ENCODE measurements around the gene RRAGA.

DNA sequence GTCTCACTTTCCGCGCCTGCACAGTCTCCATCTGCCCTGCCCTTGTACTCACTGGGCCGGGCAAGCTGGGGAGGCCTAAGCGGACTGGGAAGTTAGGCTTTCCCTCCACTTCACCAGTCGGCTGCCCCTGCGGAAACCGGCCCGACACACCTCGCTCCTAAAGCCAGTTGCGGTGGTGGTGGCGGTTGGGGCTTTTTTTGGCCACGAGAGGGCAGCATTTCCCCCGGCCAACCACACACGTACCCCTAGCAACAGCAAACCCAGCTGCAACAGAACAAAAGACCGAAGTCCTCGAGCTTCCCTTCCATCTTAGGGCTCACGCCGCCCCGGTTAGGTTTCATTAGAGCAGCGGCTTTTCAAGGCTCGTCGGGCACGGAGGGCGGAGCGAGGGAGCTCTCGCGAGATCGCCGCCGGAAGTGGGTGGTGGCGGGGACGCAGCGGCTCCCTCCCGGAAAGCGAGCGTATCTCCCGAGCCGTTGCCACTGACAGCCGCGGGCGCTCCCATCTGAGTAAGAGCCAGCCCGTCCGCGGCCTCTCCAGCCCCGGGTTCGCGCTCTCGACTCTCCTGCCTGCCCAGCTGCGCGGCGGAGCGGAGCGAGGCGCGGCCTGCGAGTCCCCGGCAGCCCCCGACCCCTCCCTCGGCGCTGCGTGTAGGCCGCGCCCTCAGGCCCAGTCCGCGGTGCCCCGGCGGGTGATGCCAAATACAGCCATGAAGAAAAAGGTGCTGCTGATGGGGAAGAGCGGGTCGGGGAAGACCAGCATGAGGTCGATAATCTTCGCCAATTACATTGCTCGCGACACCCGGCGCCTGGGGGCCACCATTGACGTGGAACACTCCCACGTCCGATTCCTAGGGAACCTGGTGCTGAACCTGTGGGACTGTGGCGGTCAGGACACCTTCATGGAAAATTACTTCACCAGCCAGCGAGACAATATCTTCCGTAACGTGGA lies at the start of gene RRAGA:
- TF ChIP-seq, protein P1, sequence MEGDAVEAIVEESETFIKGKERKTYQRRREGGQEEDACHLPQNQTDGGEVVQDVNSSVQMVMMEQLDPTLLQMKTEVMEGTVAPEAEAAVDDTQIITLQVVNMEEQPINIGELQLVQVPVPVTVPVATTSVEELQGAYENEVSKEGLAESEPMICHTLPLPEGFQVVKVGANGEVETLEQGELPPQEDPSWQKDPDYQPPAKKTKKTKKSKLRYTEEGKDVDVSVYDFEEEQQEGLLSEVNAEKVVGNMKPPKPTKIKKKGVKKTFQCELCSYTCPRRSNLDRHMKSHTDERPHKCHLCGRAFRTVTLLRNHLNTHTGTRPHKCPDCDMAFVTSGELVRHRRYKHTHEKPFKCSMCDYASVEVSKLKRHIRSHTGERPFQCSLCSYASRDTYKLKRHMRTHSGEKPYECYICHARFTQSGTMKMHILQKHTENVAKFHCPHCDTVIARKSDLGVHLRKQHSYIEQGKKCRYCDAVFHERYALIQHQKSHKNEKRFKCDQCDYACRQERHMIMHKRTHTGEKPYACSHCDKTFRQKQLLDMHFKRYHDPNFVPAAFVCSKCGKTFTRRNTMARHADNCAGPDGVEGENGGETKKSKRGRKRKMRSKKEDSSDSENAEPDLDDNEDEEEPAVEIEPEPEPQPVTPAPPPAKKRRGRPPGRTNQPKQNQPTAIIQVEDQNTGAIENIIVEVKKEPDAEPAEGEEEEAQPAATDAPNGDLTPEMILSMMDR (IDR thresholded peaks at IDR 0.05; ENCODE audit: extremely low read depth in 1 of 2, insufficient read depth in 1 of 2, low read depth in 1 of 2, low read length in 2 of 2) = peak; percentile 81 to 91
- TF ChIP-seq GATA2 (IDR thresholded peaks at IDR 0.05; ENCODE audit: insufficient read depth, insufficient read length, low read depth, low read length) (no peak), EZH2 (IDR thresholded peaks at IDR 0.05; ENCODE audit: borderline replicate concordance, low read depth, low read length, severe bottlenecking) (no peak), POLR2A (IDR thresholded peaks at IDR 0.05; ENCODE audit: low read depth, low read length) (peak; percentile 97), POLR2AphosphoS5 (IDR thresholded peaks at IDR 0.05; ENCODE audit: insufficient read depth, low read depth, low read length) (peak; percentile 62), FOS (IDR thresholded peaks at IDR 0.05; ENCODE audit: borderline replicate concordance, insufficient read depth, low read length) (peak; percentile 16), MYC (IDR thresholded peaks at IDR 0.05; ENCODE audit: low read depth, low read length) (no peak)
- TF ChIP-seq, protein P2, sequence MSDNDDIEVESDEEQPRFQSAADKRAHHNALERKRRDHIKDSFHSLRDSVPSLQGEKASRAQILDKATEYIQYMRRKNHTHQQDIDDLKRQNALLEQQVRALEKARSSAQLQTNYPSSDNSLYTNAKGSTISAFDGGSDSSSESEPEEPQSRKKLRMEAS (IDR thresholded peaks at IDR 0.05; ENCODE audit: insufficient read depth, insufficient read length) = peak; percentile 39
